Measurements from ENCODE around the gene LRRFIP1.

DNA sequence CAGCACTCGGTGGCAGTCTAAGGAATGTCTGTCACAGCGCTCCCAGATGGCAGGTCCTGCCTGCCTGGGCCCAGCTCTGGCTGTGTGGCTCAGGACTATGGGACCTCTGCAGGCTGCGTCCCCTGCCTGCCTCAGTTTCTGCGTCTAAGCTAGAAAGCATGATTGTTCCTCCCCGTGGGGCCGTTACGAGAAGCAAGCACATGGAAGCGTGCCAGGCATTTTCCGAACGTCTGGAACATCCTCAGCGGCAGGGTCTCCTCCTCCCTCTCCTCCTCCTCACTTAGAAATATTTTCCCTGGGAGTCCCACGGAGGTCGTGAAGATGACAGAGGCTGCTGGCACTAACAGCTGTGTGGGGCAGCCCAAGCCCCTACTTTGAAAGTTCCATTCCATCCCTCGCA is 43.3 kb downstream of the LRRFIP1 start:
- TF ChIP-seq, protein P1, sequence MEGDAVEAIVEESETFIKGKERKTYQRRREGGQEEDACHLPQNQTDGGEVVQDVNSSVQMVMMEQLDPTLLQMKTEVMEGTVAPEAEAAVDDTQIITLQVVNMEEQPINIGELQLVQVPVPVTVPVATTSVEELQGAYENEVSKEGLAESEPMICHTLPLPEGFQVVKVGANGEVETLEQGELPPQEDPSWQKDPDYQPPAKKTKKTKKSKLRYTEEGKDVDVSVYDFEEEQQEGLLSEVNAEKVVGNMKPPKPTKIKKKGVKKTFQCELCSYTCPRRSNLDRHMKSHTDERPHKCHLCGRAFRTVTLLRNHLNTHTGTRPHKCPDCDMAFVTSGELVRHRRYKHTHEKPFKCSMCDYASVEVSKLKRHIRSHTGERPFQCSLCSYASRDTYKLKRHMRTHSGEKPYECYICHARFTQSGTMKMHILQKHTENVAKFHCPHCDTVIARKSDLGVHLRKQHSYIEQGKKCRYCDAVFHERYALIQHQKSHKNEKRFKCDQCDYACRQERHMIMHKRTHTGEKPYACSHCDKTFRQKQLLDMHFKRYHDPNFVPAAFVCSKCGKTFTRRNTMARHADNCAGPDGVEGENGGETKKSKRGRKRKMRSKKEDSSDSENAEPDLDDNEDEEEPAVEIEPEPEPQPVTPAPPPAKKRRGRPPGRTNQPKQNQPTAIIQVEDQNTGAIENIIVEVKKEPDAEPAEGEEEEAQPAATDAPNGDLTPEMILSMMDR (IDR thresholded peaks at IDR 0.05 in 8 of 11, conservative IDR thresholded peaks at IDR 0.05 in 3 of 11), result no peak
- TF ChIP-seq POLR2A (IDR thresholded peaks at IDR 0.05), result no peak

Measured in spleen (tissue), 7 donors.